Endometrial microvascular endothelial cells (primary cell): Measurements from ENCODE around the gene MYT1. TPM values are rescaled to one million over a fixed set of nuclear protein-coding genes. Genes with fewer than 3 reads are reported as not detected.

ENCODE experiments used
- in situ Hi-C: cut with HindIII; loops from 2 replicates; pipeline ENCODE4 v1.10.0; 2017; ENCODE audit warnings: low sequenced_read_pairs, low pct_unique_long_range_greater_than_20kb; ENCODE audit errors: inconsistent ontology term
- total RNA-seq: library from RNA; depleted of rRNA; stranded (reverse); fragments of >200 nt; gene quantifications from one replicate; pipeline ENCODE4 v1.2.3, GENCODE V29; 2015; ENCODE audit errors: inconsistent ontology term

Gene MYT1
- total RNA-seq, 1 donor from 2014 or later = not detected

- in situ Hi-C loops = no loop called here
Measured at GRCh38 chr20:64151633-64152530, 12.4 kb upstream of the MYT1 start.

- in situ Hi-C loops = no loop called here
Measured at GRCh38 chr20:64152906-64153305, 11.3 kb upstream of the MYT1 start.

- in situ Hi-C loops = no loop called here
Measured at GRCh38 chr20:64153410-64153809, 10.8 kb upstream of the MYT1 start.

- in situ Hi-C loops = no loop called here
Measured at GRCh38 chr20:64153861-64154589, 10.2 kb upstream of the MYT1 start.

GRCh38 chr20:64154590-64155257, 9.5 kb upstream of the MYT1 start:
- in situ Hi-C loops = no loop called here

GRCh38 chr20:64155258-64156135, 8.8 kb upstream of the MYT1 start:
- in situ Hi-C loops = no loop called here

GRCh38 chr20:64156136-64156885, 7.9 kb upstream of the MYT1 start:
- in situ Hi-C loops = no loop called here

GRCh38 chr20:64156886-64157875, 7.1 kb upstream of the MYT1 start:
- in situ Hi-C loops = no loop called here

GRCh38 chr20:64157878-64158277, 6.4 kb upstream of the MYT1 start:
- in situ Hi-C loops = no loop called here

- in situ Hi-C loops = no loop called here
Measured at GRCh38 chr20:64158346-64159285, 5.6 kb upstream of the MYT1 start.

- in situ Hi-C loops = no loop called here
Measured at GRCh38 chr20:64159286-64159680, 5.0 kb upstream of the MYT1 start.

GRCh38 chr20:64159711-64160110, 4.5 kb upstream of the MYT1 start:
- in situ Hi-C loops = no loop called here

GRCh38 chr20:64160118-64160517, 4.1 kb upstream of the MYT1 start:
- in situ Hi-C loops = no loop called here

GRCh38 chr20:64160526-64161355, 3.5 kb upstream of the MYT1 start:
- in situ Hi-C loops = no loop called here
